DMS114 treated with DMSO at 0.1 percent for 48 hours (cell line): ENCODE results near the gene SLC6A17.

ENCODE experiments used
- DNase-seq: peaks from one replicate; lab custom pipeline; 2025; ENCODE audit not compliant: unreplicated experiment; lab: John Stamatoyannopoulos, UW

Gene SLC6A17

GRCh38 chr1:110218137-110218536 is 67.8 kb downstream of the SLC6A17 start:
- DNase-seq: no peak

GRCh38 chr1:110218739-110219138 is 68.4 kb downstream of the SLC6A17 start:
- no peak for DNase-seq

- DNase-seq: no peak
Observed at GRCh38 chr1:110220324-110220723, 70.0 kb downstream of the SLC6A17 start.

- no peak for DNase-seq
Observed at GRCh38 chr1:110221119-110221518, 70.8 kb downstream of the SLC6A17 start.

GRCh38 chr1:110223127-110223526 is 72.8 kb downstream of the SLC6A17 start:
- no peak for DNase-seq

- DNase-seq: no peak
Observed at GRCh38 chr1:110223581-110223980, 73.3 kb downstream of the SLC6A17 start.

- DNase-seq: no peak
Observed at GRCh38 chr1:110224240-110224995, 74.1 kb downstream of the SLC6A17 start.

- no peak for DNase-seq
Observed at GRCh38 chr1:110225212-110225611, 74.9 kb downstream of the SLC6A17 start.

GRCh38 chr1:110225756-110226404 is 75.6 kb downstream of the SLC6A17 start:
- no peak for DNase-seq

GRCh38 chr1:110227774-110228173 is 77.5 kb downstream of the SLC6A17 start:
- no peak for DNase-seq

GRCh38 chr1:110228381-110228780 is 78.1 kb downstream of the SLC6A17 start:
- no peak for DNase-seq

GRCh38 chr1:110228869-110229268 is 78.6 kb downstream of the SLC6A17 start:
- no peak for DNase-seq

- DNase-seq: no peak
Observed at GRCh38 chr1:110229348-110230001, 79.2 kb downstream of the SLC6A17 start.

GRCh38 chr1:110230381-110231199 is 80.3 kb downstream of the SLC6A17 start:
- DNase-seq: no peak

GRCh38 chr1:110233861-110234260 is 83.6 kb downstream of the SLC6A17 start:
- no peak for DNase-seq

GRCh38 chr1:110234691-110235090 is 84.4 kb downstream of the SLC6A17 start:
- DNase-seq: no peak

- no peak for DNase-seq
Observed at GRCh38 chr1:110235181-110235833, 85.0 kb downstream of the SLC6A17 start.

GRCh38 chr1:110235834-110236682 is 85.8 kb downstream of the SLC6A17 start:
- DNase-seq: no peak

GRCh38 chr1:110237386-110238152 is 87.3 kb downstream of the SLC6A17 start:
- DNase-seq: no peak
